ENCODE results near the gene TMEM131. TPM values are rescaled to one million over a fixed set of nuclear protein-coding genes. Genes with fewer than 3 reads are reported as not detected.

Gene TMEM131
- total RNA-seq, 2 donors from 2014 or later = 39.0 to 43.0 TPM

GRCh38 chr2:97926946-97927345 lies 68.8 kb downstream of the TMEM131 start:
- peaks cover 30% of the 10 kb centered on the region for H3K36me3 Mint-ChIP-seq (ENCODE audit: low read depth)
- WGBS, 2 experiments (ENCODE audit: insufficient coverage in 1 of 2, insufficient read length in 1 of 2) = 80% methylated on average over 1 of the region's 2 CpGs; no CpG with 5 or more reads in 1 of the 2 experiments
- no peaks in the 10 kb centered on the region for H3K27me3 ChIP-seq (ENCODE audit: control insufficient read depth, insufficient read depth, low read length, poor library complexity, severe bottlenecking)
- no peak for DNase-seq
- no peak overlapping the region for H3K27ac ChIP-seq (ENCODE audit: low read depth, low read length)
- peaks cover 32% of the 10 kb centered on the region for H3K36me3 ChIP-seq (ENCODE audit: control insufficient read depth, insufficient read depth, low read length)
- H3K4me3 ChIP-seq (ENCODE audit: low read length) = no peak overlapping the region
- TF ChIP-seq, protein P1, sequence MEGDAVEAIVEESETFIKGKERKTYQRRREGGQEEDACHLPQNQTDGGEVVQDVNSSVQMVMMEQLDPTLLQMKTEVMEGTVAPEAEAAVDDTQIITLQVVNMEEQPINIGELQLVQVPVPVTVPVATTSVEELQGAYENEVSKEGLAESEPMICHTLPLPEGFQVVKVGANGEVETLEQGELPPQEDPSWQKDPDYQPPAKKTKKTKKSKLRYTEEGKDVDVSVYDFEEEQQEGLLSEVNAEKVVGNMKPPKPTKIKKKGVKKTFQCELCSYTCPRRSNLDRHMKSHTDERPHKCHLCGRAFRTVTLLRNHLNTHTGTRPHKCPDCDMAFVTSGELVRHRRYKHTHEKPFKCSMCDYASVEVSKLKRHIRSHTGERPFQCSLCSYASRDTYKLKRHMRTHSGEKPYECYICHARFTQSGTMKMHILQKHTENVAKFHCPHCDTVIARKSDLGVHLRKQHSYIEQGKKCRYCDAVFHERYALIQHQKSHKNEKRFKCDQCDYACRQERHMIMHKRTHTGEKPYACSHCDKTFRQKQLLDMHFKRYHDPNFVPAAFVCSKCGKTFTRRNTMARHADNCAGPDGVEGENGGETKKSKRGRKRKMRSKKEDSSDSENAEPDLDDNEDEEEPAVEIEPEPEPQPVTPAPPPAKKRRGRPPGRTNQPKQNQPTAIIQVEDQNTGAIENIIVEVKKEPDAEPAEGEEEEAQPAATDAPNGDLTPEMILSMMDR (conservative IDR thresholded peaks at IDR 0.05) = no peak
- no peak overlapping the region for H3K9ac ChIP-seq (ENCODE audit: extremely low read depth, low read length, poor library complexity, severe bottlenecking)
- H3K9me3 ChIP-seq (ENCODE audit: control insufficient read depth, low read length) = peaks cover 8% of the 10 kb centered on the region
- H3K27me3 Mint-ChIP-seq (ENCODE audit: insufficient read depth) = no peaks in the 10 kb centered on the region
- peaks cover 25% of the 10 kb centered on the region for H3K4me1 Mint-ChIP-seq
- peaks cover 12% of the 10 kb centered on the region for H3K4me1 ChIP-seq (ENCODE audit: control insufficient read depth, insufficient read depth, low read length)
- H3K9me3 Mint-ChIP-seq = no peaks in the 10 kb centered on the region
- H3K4me3 Mint-ChIP-seq = no peak overlapping the region
- H3K27ac Mint-ChIP-seq = peak overlapping the region; percentile 11

DNA sequence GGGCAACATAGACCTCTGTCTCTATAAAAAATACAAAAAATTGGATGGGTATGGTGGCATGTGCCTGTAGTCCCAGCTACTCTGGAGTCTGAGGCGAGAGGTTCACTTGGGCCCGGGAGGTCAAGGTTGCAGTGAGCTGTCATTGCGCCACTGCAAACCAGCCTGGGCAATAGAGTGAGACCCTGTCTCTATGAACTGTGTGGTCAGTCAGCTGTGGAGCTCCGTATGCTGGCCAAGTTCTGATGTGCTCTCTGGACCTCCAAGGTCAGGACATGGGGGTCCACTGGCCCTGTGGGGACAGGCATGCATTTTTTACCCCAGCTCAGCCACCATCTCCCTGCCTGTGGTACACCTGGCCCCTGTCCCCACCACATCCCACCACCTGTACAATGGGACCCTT lies 71.6 kb downstream of the TMEM131 start:
- WGBS, 2 experiments (ENCODE audit: insufficient coverage in 1 of 2, insufficient read length in 1 of 2) = 96 to 97% methylated on average over 3 to 4 of the region's 4 CpGs
- Histone ChIP-seq H3K36me3 (ENCODE audit: control insufficient read depth, insufficient read depth, low read length) (peaks cover 45% of the 10 kb centered on the region), H3K9ac (ENCODE audit: extremely low read depth, low read length, poor library complexity, severe bottlenecking) (no peak overlapping the region), H3K4me1 (ENCODE audit: control insufficient read depth, insufficient read depth, low read length) (no peaks in the 10 kb centered on the region), H3K27me3 (ENCODE audit: control insufficient read depth, insufficient read depth, low read length, poor library complexity, severe bottlenecking) (no peaks in the 10 kb centered on the region), H3K4me3 (ENCODE audit: low read length) (no peak overlapping the region), H3K27ac (ENCODE audit: low read depth, low read length) (no peak overlapping the region), H3K9me3 (ENCODE audit: control insufficient read depth, low read length) (peaks cover 8% of the 10 kb centered on the region)
- Mint-ChIP-seq H3K4me3 (no peak overlapping the region), H3K4me1 (peaks cover 4% of the 10 kb centered on the region), H3K27ac (no peak overlapping the region), H3K27me3 (ENCODE audit: insufficient read depth) (no peaks in the 10 kb centered on the region), H3K36me3 (ENCODE audit: low read depth) (peaks cover 30% of the 10 kb centered on the region), H3K9me3 (no peaks in the 10 kb centered on the region)
- TF ChIP-seq, protein P1 (conservative IDR thresholded peaks at IDR 0.05) = no peak
- no peak for DNase-seq

- H3K4me3 Mint-ChIP-seq = no peak overlapping the region
- H3K27me3 Mint-ChIP-seq (ENCODE audit: insufficient read depth) = no peaks in the 10 kb centered on the region
- H3K4me1 Mint-ChIP-seq = no peaks in the 10 kb centered on the region
- H3K4me1 ChIP-seq (ENCODE audit: control insufficient read depth, insufficient read depth, low read length) = no peaks in the 10 kb centered on the region
- no peak overlapping the region for H3K27ac Mint-ChIP-seq
- no peaks in the 10 kb centered on the region for H3K9me3 Mint-ChIP-seq
- no peak overlapping the region for H3K4me3 ChIP-seq (ENCODE audit: low read length)
- H3K36me3 Mint-ChIP-seq (ENCODE audit: low read depth) = peaks cover 17% of the 10 kb centered on the region
- H3K27ac ChIP-seq (ENCODE audit: low read depth, low read length) = no peak overlapping the region
- DNase-seq = peak; percentile 49
- H3K27me3 ChIP-seq (ENCODE audit: control insufficient read depth, insufficient read depth, low read length, poor library complexity, severe bottlenecking) = no peaks in the 10 kb centered on the region
- TF ChIP-seq, protein P1 (conservative IDR thresholded peaks at IDR 0.05) = peak; percentile 20
- no peak overlapping the region for H3K9ac ChIP-seq (ENCODE audit: extremely low read depth, low read length, poor library complexity, severe bottlenecking)
- WGBS, 2 experiments (ENCODE audit: insufficient coverage in 1 of 2, insufficient read length in 1 of 2) = 78 to 86% methylated on average over 2 to 3 of the region's 3 CpGs
- H3K36me3 ChIP-seq (ENCODE audit: control insufficient read depth, insufficient read depth, low read length) = peaks cover 33% of the 10 kb centered on the region
- H3K9me3 ChIP-seq (ENCODE audit: control insufficient read depth, low read length) = no peaks in the 10 kb centered on the region
These were observed 75.9 kb downstream of the TMEM131 start for GRCh38 chr2:97919858-97920257.

Data from endodermal cell (in vitro differentiated cells).